T-helper 1 cell treated with Interleukin-12 subunit alpha and Interleukin-12 subunit beta and Interleukin-4 antibody, amounts not matched to agents 30 ng/mL and 1 ng/mL, for 36 hours (primary cell): ENCODE results near the gene STRN3. TPM values are rescaled to one million over a fixed set of nuclear protein-coding genes. Genes with fewer than 3 reads are reported as not detected.

Source experiments
- intact Hi-C: fragments of 100-400 bp; cut with micrococcal nuclease; formaldehyde crosslinking; loops from one replicate; pipeline ENCODE4 v1.15.1; 2024
- total RNA-seq: library from RNA; stranded (reverse); gene quantifications from 2 replicates; pipeline ENCODE4 v1.2.3, GENCODE V29; 2022

STRN3 gene
- total RNA-seq, 1 donor from 2014 or later: 23.5 TPM

DNA sequence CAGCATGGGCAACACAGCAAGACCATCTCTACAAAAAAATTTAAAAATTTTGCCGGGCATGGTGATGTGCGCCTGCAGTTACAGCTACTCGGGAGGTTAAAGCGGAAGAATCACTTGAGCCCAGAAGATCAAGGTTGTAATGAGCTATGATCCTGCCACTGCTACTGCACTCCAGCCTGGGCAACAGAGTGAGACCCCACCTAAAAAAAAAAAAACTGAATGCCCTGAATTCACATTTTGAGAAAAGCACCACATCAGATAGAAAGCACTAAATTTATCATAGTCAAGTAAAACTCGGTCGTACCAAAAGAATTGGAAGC lies 24.9 kb downstream of the STRN3 start:
- intact Hi-C loops: no loop called here

GRCh38 chr14:31000629-31001338 lies 25.4 kb downstream of the STRN3 start:
- intact Hi-C loops: no loop called here

- intact Hi-C loops: no loop called here
Measured at GRCh38 chr14:30999038-30999773, 27.0 kb downstream of the STRN3 start.

GRCh38 chr14:30998100-30998706 lies 28.0 kb downstream of the STRN3 start:
- intact Hi-C loops: no loop called here

- intact Hi-C loops: no loop called here
Measured at GRCh38 chr14:30996892-30997659, 29.1 kb downstream of the STRN3 start.

GRCh38 chr14:30995689-30996088 lies 30.5 kb downstream of the STRN3 start:
- intact Hi-C loops: no loop called here

DNA sequence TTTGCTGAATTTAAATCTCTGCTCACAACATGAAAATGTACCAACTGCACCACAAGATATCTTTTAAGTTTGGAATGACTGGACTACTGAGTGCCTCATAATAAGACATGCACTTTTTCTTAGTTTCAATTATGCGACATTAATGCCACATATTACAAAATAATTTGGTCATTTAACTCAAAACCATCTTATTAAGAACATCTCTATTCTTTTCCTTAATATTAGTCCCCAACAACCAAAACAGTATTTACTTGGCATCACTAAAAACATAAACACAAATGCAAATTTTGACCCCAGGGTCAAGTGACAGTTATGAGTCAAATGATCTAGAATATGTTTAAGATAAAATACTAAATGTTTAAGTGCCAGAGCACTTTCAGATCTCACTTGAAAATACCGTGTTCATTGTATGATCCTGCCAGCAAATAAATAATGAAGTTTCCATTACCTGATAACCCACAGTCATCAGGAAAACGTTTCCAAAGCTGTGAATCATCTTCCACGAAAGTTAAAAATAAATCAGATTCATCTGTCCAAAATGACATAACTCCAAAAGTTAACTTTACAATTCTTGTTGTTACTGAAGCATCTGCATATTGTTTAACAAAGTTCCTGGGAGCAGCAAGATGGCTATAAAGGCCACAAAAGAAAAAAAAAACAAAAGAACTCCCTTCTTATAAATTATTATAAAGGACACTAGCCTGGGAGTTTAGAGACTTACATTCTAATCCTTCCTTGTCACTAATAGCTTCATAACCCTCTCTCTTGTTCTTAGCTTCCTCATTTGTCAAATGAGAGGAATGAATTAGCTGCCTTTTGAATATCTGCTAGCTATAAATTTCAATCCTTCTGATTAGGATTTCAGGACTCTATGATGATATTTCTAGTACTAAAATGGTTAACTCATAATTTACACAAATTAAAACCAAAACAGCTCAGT lies 31.2 kb downstream of the STRN3 start:
- intact Hi-C loops: no loop called here

GRCh38 chr14:30993071-30993470 lies 33.1 kb downstream of the STRN3 start:
- intact Hi-C loops: no loop called here

DNA sequence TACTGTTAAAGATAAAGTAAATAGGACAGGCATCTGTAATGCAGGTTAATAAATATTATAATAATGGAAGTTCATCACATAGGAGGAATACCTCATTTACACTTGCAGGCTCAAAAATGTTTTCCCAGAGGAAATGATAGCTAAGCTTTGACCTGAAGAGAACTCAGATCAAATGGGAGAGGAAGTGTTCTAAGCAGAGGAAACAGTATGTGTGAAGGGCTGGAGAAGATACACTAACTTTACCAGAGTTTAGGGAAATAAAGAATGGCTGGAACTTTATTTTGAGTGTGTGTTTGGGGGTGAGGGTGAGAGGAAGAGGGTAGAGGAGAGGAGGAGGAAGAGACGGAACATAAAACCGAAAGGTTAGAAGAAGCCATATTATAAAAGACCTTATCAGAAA lies 34.8 kb downstream of the STRN3 start:
- intact Hi-C loops: no loop called here

DNA sequence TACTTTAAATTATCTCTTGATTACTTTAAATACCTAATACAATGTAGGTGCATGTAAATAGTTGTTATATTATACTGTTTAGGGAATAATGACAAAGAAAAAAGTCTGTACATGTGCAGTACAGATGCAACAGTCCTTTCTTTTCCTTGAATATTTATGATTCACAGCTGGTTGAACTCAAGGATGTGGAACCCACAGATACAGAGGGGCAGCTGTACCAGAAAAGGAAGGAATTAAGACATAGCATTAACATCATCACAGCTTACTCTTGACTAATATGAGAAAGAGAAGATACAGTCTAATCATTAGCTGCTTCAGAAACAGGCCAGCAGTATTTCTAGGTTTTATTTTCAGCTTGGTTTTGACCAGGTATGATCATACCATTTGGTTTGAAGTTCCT lies 35.4 kb downstream of the STRN3 start:
- intact Hi-C loops: no loop called here

DNA sequence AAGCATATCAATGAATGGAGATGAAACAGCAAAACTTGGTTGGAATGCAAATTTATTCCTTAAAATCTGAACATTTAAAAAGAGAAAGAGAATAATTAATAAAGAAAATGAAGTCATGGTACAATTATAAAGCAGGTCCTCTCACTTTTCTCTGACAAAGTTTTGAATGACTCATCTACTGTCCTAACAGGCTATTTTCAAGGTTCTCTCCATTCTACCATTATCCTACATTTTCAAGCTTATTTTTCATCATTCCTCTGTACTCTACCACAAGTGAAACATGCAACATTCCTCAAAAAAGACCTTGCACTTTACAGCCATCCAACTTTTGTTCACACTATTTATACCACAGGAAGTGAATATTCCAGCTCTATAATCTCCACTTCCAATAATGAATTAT lies 37.7 kb downstream of the STRN3 start:
- intact Hi-C loops: no loop called here

DNA sequence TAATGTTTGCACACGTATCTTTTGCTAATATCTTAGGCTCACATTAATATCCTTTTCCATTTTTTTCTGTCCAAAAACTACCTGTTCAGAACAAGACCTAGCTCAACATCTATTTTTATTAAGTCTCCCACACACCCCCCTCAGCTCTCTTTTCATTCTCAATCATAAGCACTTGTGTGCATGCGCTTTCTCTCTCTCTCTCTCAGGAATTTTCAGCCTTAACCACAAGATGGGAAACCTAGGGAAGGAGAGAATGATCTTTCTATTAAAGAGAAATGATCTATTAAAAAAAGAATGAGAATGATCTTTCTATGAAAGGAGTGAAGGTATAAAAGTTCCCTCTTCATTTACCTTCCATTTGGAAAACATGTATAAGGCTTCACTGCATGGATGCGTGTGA lies 40.4 kb downstream of the STRN3 start:
- intact Hi-C loops: no loop called here

DNA sequence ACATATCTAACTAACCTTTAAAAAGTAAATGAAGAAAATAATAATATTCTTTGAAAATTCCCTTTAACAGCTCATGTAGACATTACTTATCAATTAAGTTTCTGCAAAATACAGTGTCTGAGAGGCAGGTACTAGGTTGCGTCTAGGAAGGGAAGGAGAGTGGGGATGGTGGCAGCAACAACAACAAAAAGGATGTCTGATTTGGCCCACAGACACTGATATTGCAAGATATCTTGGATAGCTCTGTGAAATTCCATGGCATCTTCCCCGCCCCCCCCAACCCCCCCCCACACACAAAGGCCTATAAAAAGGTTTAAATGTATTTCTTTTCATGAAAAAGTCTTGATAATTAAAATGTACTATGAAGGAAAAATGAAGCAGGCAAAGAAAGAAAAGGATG lies 42.3 kb downstream of the STRN3 start:
- intact Hi-C loops: loop anchor here (5.0 kb wide), 1 partner anchor 223 kb away; the partner anchor contains the start of gene HECTD1

DNA sequence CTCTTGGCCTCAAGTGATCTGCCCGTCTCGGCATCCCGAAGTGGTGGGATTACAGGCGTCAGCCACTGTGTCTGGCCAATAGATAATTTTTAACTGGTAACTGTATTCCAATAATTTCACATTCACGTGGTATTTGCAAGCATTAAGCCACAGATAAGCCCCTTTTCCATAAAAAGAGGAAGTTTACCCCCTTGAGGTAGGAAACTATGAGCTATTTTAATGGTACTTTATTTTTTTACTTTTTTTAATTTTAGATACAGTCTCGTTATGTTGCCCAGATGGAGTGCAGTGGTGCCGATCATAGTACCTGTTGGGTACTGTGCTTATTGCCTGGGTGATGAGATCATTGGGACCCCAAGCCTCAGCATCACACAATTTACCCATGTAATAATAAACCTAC lies 43.6 kb downstream of the STRN3 start:
- intact Hi-C loops: loop anchor here (5.0 kb wide), 1 partner anchor 225 kb away; the partner anchor contains the start of gene HECTD1

DNA sequence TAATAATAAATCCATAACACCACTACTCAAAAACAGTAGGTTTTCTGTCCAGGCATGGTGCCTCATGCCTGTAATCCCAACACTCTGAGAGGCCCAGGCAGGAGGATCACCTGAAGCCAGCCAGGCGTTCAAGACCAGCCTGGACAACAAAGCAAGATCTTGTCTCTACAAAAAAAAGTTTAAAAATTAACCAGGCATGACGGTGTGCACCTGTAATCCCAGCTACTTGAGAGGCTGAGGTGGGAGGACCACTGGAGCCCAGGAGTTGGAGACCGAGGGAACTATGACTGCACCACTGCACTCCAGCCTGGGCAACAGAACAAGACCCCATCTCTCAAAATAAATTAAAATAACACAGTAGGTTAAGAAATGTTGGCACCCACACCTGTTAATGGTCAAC lies 45.2 kb downstream of the STRN3 start:
- intact Hi-C loops: loop anchor here (1.0 to 5.0 kb wide), 5 partner anchors 45 to 439 kb away; partner anchors contain the start of genes HEATR5A, HECTD1 and STRN3

- intact Hi-C loops: loop anchor here (1.0 to 5.0 kb wide), 5 partner anchors 46 to 440 kb away; partner anchors contain the start of genes HEATR5A, HECTD1 and STRN3
Measured at GRCh38 chr14:30980106-30980704, 46.0 kb downstream of the STRN3 start.

DNA sequence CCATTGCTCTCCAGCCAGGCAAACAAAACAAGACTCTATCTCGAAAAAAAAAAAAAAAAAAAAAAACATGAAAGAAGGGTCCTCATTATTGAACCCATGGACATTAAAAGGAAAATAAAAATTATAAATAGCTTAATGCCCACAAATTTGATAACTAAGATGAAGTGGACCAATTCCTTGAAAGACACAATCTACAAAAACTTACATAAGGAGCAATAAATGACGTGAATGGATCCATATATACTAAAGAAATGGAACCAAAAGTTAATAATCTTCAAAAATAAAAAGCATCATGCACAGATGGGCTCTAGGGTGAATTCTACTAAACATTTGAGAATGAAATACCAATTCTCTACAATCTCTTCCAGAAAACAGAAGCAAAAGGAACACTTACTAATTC lies 48.4 kb downstream of the STRN3 start:
- intact Hi-C loops: no loop called here

- intact Hi-C loops: no loop called here
Measured at GRCh38 chr14:30974628-30975027, 51.6 kb downstream of the STRN3 start.

GRCh38 chr14:30972882-30973582 lies 53.1 kb downstream of the STRN3 start:
- intact Hi-C loops: no loop called here
